Tibial nerve (tissue), 4 donors: ENCODE data around the gene GBP7. TPM values are rescaled to one million over a fixed set of nuclear protein-coding genes. Genes with fewer than 3 reads are reported as not detected.

Experiments used
- DNase-seq, 2 donors: peaks; one replicate each; pipeline ENCODE4 v3.0.0-alpha.2; 2019; ENCODE audit warnings: low spot score in 2 of 2
- H3K27ac ChIP-seq, 4 donors: fragments of 200-600 bp; sonication (generic) in 3 of 4; one replicate each; pipeline ENCODE4 v1.5.1; 2017 to 2019; ENCODE audit warnings: mild to moderate bottlenecking in 1 of 4
- H3K27me3 ChIP-seq, 2 donors: fragments of 200-600 bp; sonication (generic) in 1 of 2; one replicate each; pipeline versions ENCODE4 v1.5.1 to v1.6.0; 2017 to 2019
- H3K36me3 ChIP-seq, 3 donors: fragments of 200-600 bp; sonication (generic); one replicate each; pipeline ENCODE4 v1.5.1; 2018 to 2019
- H3K4me1 ChIP-seq, 4 donors: fragments of 200-600 bp; sonication (generic) in 3 of 4; one replicate each; pipeline ENCODE4 v1.5.1; 2017 to 2019
- H3K4me3 ChIP-seq, 4 donors: fragments of 200-600 bp; sonication (generic) in 3 of 4; one replicate each; pipeline ENCODE4 v1.5.1; 2017 to 2019; ENCODE audit warnings: mild to moderate bottlenecking in 1 of 4, moderate library complexity in 1 of 4
- H3K9me3 ChIP-seq, 4 donors: fragments of 200-600 bp; sonication (generic) in 3 of 4; one replicate each; pipeline ENCODE4 v1.5.1; 2017 to 2019
- CTCF ChIP-seq, 5 experiments: fragments of 200-600 bp in 3 of 5; fragments of 450-650 bp in 2 of 5; sonication (generic) in 3 of 5; IDR thresholded peaks; one replicate each; pipeline ENCODE4 v1.5.1; 2016 to 2019; ENCODE audit warnings: antibody characterized with exemption in 5 of 5, mild to moderate bottlenecking in 3 of 5, moderate library complexity in 2 of 5
- EP300 ChIP-seq, 2 donors: sonication (generic); formaldehyde crosslinking; IDR thresholded peaks; one replicate each; pipeline ENCODE4 v1.6.1; 2017; ENCODE audit warnings: antibody characterized with exemption in 2 of 2, mild to moderate bottlenecking in 1 of 2
- POLR2A ChIP-seq, 2 donors: fragments of 450-650 bp; IDR thresholded peaks; one replicate each; pipeline ENCODE4 v1.6.1; 2017; ENCODE audit warnings: antibody characterized with exemption in 2 of 2, mild to moderate bottlenecking in 2 of 2, moderate library complexity in 2 of 2
- WGBS, 2 donors: methylation state at CpG; one replicate each; pipeline ENCODE4 v1.1.5; 2018; 5-methylcytosine and 5-hydroxymethylcytosine counted together
- total RNA-seq, 4 donors: library from RNA; depleted of rRNA; stranded (reverse); fragments of >200 nt; gene quantifications; one replicate each; pipeline ENCODE4 v1.1.0, GENCODE V29; 2016

GBP7 gene
- total RNA-seq, 4 donors from 2014 or later = not detected

GRCh38 chr1:89206373-89206772 lies 30.6 kb upstream of the GBP7 start:
- Histone ChIP-seq H3K9me3 (peaks cover 0 to 10% (median 0%) of the 10 kb centered on the region in 4 donors), H3K27me3 (no peaks in the 10 kb centered on the region), H3K4me3 (no peak overlapping the region), H3K36me3 (peaks cover 0 to 4% (median 0%) of the 10 kb centered on the region in 3 donors), H3K27ac (no peak overlapping the region), H3K4me1 (peaks cover 0 to 1% (median 0%) of the 10 kb centered on the region in 4 donors)
- WGBS, 2 donors = 90 to 92% methylated on average over 3 of the region's 3 CpGs
- TF ChIP-seq POLR2A (IDR thresholded peaks at IDR 0.05) = no peak
- no peak for TF ChIP-seq EP300 (IDR thresholded peaks at IDR 0.05)
- DNase-seq = no peak

- TF ChIP-seq POLR2A (IDR thresholded peaks at IDR 0.05) (no peak), CTCF (IDR thresholded peaks at IDR 0.05) (no peak), EP300 (IDR thresholded peaks at IDR 0.05) (no peak)
- Histone ChIP-seq H3K27ac (no peak overlapping the region), H3K27me3 (no peaks in the 10 kb centered on the region), H3K4me1 (peaks cover 0 to 22% (median 5%) of the 10 kb centered on the region in 4 donors), H3K9me3 (peaks cover 0 to 10% (median 0%) of the 10 kb centered on the region in 4 donors), H3K4me3 (no peak overlapping the region), H3K36me3 (peaks cover 0 to 4% (median 0%) of the 10 kb centered on the region in 3 donors)
- DNase-seq = no peak
- 94 to 100% methylated on average over 1 of the region's 1 CpG for WGBS, 2 donors
These were observed 27.4 kb upstream of the GBP7 start for GRCh38 chr1:89203166-89203565.

GRCh38 chr1:89201106-89201794 lies 25.4 kb upstream of the GBP7 start:
- H3K27me3 ChIP-seq = no peaks in the 10 kb centered on the region
- H3K36me3 ChIP-seq = peaks cover 0 to 4% (median 0%) of the 10 kb centered on the region in 3 donors
- H3K4me3 ChIP-seq = no peak overlapping the region
- 71 to 76% methylated on average over 4 of the region's 4 CpGs for WGBS, 2 donors
- TF ChIP-seq EP300 (IDR thresholded peaks at IDR 0.05) (no peak), POLR2A (IDR thresholded peaks at IDR 0.05) (no peak), CTCF (IDR thresholded peaks at IDR 0.05) (no peak)
- no peak for DNase-seq
- peak overlapping the region in 1 of 4 donors; percentile 25 for H3K27ac ChIP-seq
- peaks cover 0 to 10% (median 0%) of the 10 kb centered on the region in 4 donors for H3K9me3 ChIP-seq
- peaks cover 0 to 29% (median 5%) of the 10 kb centered on the region in 4 donors for H3K4me1 ChIP-seq

- Histone ChIP-seq H3K27me3 (no peaks in the 10 kb centered on the region), H3K27ac (peak overlapping the region in 1 of 4 donors; percentile 25), H3K9me3 (peaks cover 0 to 10% (median 0%) of the 10 kb centered on the region in 4 donors), H3K4me3 (no peak overlapping the region), H3K4me1 (peaks cover 0 to 35% (median 5%) of the 10 kb centered on the region in 4 donors), H3K36me3 (peaks cover 0 to 4% (median 0%) of the 10 kb centered on the region in 3 donors)
- 20 to 36% methylated on average over 2 of the region's 2 CpGs for WGBS, 2 donors
- TF ChIP-seq CTCF (IDR thresholded peaks at IDR 0.05) (no peak), POLR2A (IDR thresholded peaks at IDR 0.05) (no peak), EP300 (IDR thresholded peaks at IDR 0.05) (no peak)
- DNase-seq = no peak
These were observed 24.9 kb upstream of the GBP7 start for GRCh38 chr1:89200663-89201062.

GRCh38 chr1:89199525-89200031 lies 23.8 kb upstream of the GBP7 start:
- Histone ChIP-seq H3K4me3 (peak overlapping the region in 3 of 4 donors; percentile 27 to 64 (median 58)), H3K27ac (peak overlapping the region; percentile 24 to 88 (median 71)), H3K4me1 (peaks cover 0 to 46% (median 5%) of the 10 kb centered on the region in 4 donors), H3K36me3 (no peaks in the 10 kb centered on the region), H3K27me3 (no peaks in the 10 kb centered on the region), H3K9me3 (peaks cover 0 to under 1% (median 0%) of the 10 kb centered on the region in 4 donors)
- WGBS, 2 donors = 63% methylated on average over 1 of the region's 1 CpG
- no peak for TF ChIP-seq EP300 (IDR thresholded peaks at IDR 0.05)
- no peak for TF ChIP-seq CTCF (IDR thresholded peaks at IDR 0.05)
- DNase-seq = no peak
